HG02981 (cell line): Measurements from ENCODE around the gene PLCZ1.
"Not testable (repeated sequence)": the region's sequence is repeated elsewhere in the genome, so short reads cannot be mapped to it uniquely, and the experiment has no call there.

ENCODE experiments used
- ATAC-seq: cut with Tn5 transposase; IDR thresholded peaks from one replicate; pipeline ENCODE4 v1.9.1; 2021; ENCODE audit warnings: mild to moderate bottlenecking, moderate library complexity; ENCODE audit not compliant: unreplicated experiment

The PLCZ1 gene

GRCh38 chr12:18703911-18704310 is 33.9 kb downstream of the PLCZ1 start:
- ATAC-seq: no peak

- no peak for ATAC-seq
Observed at GRCh38 chr12:18703321-18703720, 34.5 kb downstream of the PLCZ1 start.

GRCh38 chr12:18700271-18700670 is 37.5 kb downstream of the PLCZ1 start:
- no peak for ATAC-seq

DNA sequence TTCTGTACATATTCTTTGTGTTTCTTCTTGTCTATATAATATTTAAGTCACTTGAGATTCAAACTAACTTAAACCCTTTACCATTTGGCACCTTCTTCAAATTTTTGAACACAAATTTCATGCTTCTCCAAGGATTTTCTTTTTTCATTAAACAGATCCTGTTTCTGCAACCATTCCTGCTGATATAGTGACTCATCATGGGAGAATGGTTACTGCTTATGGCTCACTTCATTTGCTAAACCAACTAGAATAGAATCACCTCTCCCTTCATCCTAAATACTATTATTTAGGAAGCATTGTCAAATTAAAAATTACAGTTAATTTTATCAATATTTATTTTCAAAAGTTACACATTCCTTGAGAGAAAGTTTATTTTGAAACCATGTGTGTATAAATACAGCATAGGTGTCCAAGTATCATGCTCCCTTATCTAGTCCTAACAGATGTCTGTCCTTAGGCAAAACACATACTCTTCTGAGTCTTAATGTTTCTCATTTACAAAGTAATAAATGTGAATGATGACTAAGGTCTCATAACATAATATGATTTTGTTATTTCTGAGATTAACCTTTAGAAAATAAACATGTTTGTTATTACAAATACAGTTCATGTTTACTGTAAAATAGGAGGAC is 40.7 kb downstream of the PLCZ1 start:
- ATAC-seq: no peak

DNA sequence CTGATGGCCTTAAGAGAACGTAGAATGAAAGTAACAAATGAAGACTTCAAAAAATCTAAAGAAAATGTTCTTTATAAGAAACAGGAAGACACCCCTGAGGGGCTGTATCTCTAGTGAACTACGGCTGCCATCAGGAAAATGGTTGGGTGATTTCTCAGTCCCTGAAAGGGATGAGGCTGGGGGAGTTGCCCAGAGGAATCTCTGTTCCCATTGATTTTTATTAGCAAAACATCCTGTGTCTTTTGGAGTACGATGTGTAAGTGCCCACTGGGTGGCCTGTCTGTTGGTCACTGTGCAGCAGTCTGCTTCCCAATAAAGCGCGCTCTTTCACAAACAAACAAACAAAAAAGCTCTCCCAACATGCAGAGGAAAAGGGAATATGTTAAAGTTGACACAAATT is 43.8 kb downstream of the PLCZ1 start:
- not testable (repeated sequence) for ATAC-seq

- ATAC-seq: no peak
Observed at GRCh38 chr12:18690653-18691052, 47.2 kb downstream of the PLCZ1 start.

- no peak for ATAC-seq
Observed at GRCh38 chr12:18689771-18690170, 48.0 kb downstream of the PLCZ1 start.

GRCh38 chr12:18684430-18684829 is 53.4 kb downstream of the PLCZ1 start:
- ATAC-seq: no peak

DNA sequence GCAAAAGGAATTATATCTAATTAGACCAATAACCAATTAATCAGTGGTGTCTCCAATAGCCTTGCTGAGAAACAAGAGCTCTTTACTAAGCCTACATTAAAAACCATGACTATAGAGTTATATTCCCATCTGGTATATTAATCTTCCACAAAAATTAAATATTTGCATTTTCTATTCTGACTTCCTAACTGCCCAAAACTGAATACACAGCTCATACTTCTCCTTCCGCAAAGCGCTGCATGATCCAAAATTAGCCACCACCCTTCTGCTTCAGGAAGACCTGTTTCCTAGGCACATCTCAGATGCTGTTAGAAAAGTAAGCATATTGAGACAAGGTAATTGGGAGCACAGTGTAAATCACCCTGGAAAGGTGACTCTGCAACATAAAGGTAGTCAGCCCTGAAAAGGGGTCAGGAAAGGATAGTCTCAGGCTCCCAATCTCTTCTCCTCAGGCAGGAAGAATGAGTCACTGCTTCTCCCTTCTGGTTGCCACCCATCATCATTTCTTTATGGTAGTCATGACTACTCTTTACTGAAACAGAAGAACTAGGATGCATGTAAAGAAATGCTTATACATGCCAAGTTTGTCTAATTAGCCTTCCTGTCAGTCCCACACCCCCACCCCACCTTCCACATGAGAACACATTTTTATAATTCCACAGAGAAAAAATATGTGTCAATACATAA is 54.3 kb downstream of the PLCZ1 start:
- no peak for ATAC-seq

DNA sequence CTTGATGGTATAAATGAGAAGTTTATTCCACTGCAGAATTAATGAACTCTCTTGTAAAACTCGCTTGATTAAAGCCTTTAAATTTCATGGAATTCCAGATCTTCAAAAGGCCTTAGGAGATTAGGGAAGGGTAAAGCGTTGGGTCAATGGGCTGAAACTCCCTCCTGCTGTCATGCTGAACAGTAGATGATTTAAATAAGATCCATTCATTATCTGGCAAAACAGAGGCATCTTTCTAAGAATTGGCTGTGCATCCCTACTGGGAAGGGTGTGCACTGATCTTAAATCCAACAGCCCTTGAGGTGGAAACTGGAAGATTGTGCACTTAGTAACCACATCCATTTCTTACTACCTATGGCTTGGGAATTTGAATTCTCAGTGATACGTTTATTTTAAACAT is 56.0 kb downstream of the PLCZ1 start:
- ATAC-seq: no peak

DNA sequence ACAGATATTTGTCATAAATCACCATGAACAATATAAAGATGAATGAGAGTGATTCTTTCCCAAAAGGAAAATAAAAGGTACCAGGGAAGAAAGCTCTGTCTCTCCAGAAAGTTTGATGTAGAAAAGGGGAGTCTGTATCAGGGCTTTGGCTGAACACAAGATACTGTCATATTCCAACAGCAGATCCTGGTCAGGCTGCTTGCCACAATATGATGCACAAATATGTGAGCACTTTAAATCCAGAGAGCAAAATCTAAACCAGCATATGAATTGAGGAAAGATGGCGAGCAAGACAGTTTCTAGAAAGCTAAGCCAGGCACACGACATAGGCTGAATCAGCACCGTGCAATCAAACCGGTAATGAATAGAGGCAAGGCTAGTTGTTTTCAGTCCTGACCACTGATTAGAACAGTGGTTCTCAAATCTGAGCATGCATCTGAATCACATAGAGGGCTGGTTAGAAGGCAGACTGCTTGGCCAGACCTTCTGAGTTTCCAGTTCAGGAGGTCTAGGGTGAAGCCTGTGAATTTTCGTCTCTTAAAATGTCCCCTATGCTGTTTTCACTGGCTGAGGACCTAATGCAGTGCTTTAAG is 60.7 kb downstream of the PLCZ1 start:
- no peak for ATAC-seq

DNA sequence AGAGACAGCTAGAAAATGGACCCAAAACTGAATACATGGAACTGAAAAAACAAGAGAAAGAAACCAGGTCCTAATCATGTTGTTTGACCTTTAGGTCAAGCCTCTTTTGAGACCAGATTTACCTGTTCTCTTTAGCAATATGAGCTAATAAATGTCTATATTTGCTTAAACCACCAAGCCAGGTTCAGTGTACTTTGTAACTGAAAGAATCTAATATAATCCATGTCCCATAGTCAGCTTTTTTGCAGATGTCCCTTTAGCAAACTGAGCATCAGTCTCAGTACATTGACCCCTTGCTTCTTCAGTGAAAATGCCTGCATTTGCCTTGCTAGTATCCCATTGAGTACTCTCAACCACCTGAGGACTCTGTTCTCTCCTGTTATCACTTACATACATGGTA is 61.7 kb downstream of the PLCZ1 start:
- no peak for ATAC-seq

DNA sequence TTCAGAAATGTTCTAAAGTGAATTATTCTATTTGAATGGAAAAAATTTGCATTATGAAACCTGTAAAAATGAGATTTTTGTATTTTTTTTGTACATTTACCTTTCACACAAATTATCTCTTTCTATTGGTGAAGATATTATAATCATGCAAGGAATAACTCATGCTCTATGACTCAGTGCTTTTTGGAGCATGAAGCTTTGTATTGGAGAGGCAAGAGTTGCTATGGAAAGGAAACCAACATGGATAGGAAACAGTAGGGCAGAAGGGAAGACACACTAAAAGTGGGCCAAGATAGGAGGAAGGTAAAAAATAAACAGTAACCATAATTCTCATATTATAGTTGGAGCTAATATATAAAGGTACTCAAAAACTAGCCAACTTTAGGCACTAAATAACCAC is 79.0 kb downstream of the PLCZ1 start:
- ATAC-seq: no peak

- ATAC-seq: no peak
Observed at GRCh38 chr12:18658179-18658578, 79.6 kb downstream of the PLCZ1 start.

DNA sequence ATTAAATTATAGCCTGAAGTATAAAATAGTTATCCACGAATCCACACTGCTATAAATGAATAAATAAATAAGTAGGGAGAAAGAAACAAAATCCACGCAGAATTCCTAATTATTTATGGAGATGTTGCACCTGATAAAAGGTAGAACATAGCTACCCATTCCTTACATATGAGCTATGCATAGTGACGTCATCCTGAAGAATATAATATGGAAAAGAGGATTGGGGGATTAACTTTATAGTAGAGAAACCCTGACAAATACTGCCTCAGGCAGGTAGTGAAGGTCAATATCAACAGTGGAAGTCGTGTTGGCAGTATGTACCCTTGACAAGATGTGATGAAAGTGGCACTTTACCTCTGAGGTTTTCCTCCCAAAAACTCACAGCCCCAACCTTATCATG is 82.5 kb downstream of the PLCZ1 start:
- no peak for ATAC-seq

DNA sequence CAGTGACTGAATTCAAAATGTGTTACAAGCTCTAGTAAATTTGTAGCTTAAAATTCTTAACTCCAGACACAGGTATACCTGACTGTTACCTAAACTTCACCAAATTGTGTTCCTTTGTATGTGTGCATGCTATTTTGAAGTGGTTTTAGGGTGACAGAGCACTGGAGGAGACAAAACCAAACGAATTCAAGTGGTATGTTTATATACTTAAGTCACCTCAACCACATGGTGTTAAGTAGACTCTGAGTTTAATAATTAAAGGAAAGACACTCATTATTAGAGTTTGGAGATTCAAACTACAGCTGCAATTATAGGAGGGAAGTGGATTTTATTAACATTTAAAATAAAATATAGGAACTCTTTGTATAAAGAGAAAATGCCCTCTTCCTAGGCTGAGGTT is 84.3 kb downstream of the PLCZ1 start:
- ATAC-seq: no peak

GRCh38 chr12:18652596-18652995 is 85.2 kb downstream of the PLCZ1 start:
- no peak for ATAC-seq

GRCh38 chr12:18651525-18651924 is 86.3 kb downstream of the PLCZ1 start:
- ATAC-seq: no peak

DNA sequence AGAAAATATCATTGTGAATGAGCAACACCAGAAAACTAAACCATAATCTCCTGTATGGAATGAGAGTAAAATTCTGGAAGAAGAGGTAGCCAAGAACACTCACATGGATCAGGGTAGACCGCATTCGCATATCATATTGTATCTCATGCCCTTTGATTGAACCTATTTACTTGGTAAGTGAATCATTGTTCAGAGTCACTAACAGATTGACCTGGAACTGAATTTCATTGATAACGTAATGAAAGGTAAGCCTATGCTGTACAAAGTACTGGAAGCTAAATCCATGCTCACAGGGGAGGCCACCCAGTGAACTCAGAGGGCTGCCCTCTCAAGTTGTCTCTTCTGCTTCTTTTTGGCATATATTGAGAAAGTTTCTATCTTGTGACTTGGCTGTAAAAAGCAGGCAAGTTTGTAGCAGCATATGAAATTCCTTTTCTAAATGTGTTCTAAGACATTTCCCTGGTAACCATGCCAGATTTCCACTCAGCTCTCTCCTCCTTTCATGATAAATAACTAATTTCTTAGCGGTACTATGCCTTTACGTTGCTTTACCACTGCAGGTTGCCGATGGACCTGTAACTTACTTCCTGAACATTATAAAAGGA is 91.4 kb downstream of the PLCZ1 start:
- no peak for ATAC-seq

- no peak for ATAC-seq
Observed at GRCh38 chr12:18644564-18644963, 93.2 kb downstream of the PLCZ1 start.

DNA sequence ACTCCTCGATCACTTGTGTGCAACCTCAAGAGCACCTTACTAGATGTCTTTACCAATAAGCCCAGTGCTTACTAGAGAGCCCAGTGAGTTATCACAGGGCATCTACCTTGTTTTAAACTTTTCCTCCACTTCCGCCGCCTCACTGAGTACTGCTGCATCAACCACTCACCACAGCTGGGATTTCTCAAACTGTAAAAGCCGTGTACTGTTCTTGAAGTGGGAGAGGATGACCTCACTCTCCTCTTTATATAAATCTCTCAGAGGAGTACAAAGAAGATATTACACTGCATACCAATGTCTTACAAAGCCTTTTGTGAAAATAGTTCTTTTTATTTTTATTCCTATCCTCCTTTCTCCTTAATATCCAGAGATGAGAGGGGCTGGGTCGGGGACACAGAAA is 94.1 kb downstream of the PLCZ1 start:
- ATAC-seq: no peak

DNA sequence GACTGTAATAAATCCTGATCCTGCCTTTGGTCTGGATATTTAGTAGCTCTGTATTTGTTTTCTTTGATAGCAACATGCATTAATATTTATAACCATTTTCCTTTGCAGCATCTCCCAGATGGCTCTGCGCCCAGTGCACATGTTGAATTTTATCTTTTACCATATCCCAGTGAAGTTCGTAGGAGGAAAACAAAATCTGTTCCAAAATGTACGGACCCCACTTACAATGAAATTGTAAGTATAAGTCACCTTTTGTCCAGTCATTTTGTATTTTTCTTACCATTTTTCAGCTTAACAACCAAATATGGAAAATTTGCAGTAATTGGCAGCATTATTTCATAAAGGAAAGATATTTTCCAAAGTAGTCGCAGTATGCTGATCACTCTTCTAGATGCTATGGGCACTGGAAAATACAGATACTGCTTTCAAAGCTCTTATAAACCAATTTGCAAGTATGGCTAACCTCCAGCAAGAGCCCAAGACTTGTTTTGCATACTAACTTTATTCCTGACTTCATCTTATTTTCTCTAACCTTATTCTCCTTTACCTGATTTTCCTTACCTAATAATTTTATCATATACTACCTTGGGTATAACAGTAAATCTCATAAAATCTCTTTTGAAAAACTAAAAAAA is 97.4 kb downstream of the PLCZ1 start:
- no peak for ATAC-seq
